PFSK-1 (cell line): Measurements from ENCODE around the gene PTF1A.

ENCODE experiments used
- FOXP2 ChIP-seq: optimal IDR thresholded peaks from 2 replicates; pipeline ENCODE3; 2011; ENCODE audit warnings: borderline replicate concordance, control low read depth, inconsistent platforms; ENCODE audit not compliant: insufficient read depth; ENCODE audit errors: extremely low read length, extremely low read depth
- POLR2AphosphoS5 ChIP-seq: IDR thresholded peaks from 2 replicates; pipeline ENCODE4 v1.6.1; 2012; ENCODE audit warnings: low read depth, mild to moderate bottlenecking, control low read depth, low read length, moderate library complexity
- SIN3A ChIP-seq: IDR thresholded peaks from 2 replicates; pipeline ENCODE4 v1.6.1; 2012; ENCODE audit warnings: mild to moderate bottlenecking, low read length, moderate library complexity, borderline replicate concordance; ENCODE audit not compliant: insufficient read depth
- TAF1 ChIP-seq: IDR thresholded peaks from 2 replicates; pipeline ENCODE4 v1.6.1; 2012; ENCODE audit warnings: low read length, control low read depth, borderline replicate concordance; ENCODE audit not compliant: insufficient read depth
- TF ChIP-seq, protein P1 (sequence below), 2 experiments: IDR thresholded peaks; 2 replicates each; pipeline versions ENCODE4 v1.6.1 to v1.8.0; 2011 to 2012; ENCODE audit warnings: low read depth in 2 of 2, low read length in 2 of 2, control low read depth in 1 of 2, inconsistent platforms in 1 of 2, mild to moderate bottlenecking in 1 of 2, moderate library complexity in 1 of 2; ENCODE audit not compliant: insufficient read depth in 1 of 2

PTF1A gene

DNA sequence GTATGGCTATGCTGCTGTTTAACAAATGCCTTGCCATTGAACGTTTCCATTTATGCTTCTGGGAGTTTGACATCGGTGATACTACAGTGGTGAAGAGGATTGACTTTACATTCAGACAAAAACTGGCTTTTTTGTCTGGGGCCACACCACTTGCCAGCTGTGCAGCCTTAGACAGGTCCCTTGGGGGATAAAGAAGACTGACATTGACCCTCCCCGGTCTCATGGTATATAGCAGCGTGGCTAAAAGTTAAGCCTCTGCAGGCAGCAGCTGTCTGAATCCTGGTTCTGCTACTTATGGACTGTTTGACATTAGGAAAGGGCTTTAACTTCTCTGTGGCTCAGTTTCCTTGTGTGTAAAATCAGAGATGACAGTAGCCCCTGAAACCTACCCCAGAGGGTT lies 42.0 kb upstream of the PTF1A start:
- TF ChIP-seq TAF1 (no peak), FOXP2 (no peak), POLR2AphosphoS5 (no peak), SIN3A (no peak)
- TF ChIP-seq, protein P1, sequence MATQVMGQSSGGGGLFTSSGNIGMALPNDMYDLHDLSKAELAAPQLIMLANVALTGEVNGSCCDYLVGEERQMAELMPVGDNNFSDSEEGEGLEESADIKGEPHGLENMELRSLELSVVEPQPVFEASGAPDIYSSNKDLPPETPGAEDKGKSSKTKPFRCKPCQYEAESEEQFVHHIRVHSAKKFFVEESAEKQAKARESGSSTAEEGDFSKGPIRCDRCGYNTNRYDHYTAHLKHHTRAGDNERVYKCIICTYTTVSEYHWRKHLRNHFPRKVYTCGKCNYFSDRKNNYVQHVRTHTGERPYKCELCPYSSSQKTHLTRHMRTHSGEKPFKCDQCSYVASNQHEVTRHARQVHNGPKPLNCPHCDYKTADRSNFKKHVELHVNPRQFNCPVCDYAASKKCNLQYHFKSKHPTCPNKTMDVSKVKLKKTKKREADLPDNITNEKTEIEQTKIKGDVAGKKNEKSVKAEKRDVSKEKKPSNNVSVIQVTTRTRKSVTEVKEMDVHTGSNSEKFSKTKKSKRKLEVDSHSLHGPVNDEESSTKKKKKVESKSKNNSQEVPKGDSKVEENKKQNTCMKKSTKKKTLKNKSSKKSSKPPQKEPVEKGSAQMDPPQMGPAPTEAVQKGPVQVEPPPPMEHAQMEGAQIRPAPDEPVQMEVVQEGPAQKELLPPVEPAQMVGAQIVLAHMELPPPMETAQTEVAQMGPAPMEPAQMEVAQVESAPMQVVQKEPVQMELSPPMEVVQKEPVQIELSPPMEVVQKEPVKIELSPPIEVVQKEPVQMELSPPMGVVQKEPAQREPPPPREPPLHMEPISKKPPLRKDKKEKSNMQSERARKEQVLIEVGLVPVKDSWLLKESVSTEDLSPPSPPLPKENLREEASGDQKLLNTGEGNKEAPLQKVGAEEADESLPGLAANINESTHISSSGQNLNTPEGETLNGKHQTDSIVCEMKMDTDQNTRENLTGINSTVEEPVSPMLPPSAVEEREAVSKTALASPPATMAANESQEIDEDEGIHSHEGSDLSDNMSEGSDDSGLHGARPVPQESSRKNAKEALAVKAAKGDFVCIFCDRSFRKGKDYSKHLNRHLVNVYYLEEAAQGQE (IDR thresholded peaks at IDR 0.05; ENCODE audit: insufficient read depth in 1 of 2, low read depth in 2 of 2, low read length in 2 of 2): no peak

DNA sequence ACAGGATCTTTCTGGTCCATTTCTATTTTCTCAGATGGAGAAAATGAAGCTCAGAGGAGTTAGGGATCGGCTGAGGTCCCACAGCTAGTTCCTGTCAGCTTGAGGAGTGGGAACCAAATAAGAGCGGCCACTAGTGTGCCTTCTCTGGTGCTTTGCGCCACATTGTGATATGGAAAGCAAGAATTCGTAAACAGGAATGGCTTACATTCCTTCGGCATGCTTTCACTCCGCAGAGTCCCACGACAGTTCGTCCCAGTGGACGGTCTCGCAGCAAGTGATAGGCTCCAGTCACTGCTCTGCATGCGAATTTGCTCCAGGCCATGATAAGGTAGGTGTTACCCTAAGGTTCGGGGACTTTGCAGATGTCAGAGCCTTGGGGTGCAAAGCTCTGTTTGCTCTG lies 41.5 kb upstream of the PTF1A start:
- TF ChIP-seq FOXP2: no peak

DNA sequence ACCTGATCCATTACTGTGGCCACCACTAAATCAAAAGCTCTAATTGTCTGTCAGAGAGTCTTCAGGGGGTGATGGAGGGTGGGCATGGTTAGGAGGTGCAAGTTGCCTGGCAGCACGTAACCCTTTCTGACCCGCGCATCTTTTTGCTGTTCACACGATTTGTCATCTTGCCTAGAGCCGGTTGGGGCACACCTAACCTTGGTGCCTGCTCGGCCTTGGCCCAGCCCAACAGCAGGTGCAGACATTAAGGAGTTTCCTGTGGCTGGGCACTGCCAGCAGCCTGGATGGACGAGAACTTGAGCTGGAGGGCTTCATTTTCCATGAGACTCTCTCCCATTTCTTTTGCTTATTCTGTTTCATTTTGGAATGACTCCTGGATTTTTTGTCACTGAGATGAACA lies 41.0 kb upstream of the PTF1A start:
- TF ChIP-seq, protein P1 (IDR thresholded peaks at IDR 0.05; ENCODE audit: insufficient read depth in 1 of 2, low read depth in 2 of 2, low read length in 2 of 2): no peak
- no peak for TF ChIP-seq POLR2AphosphoS5
- TF ChIP-seq SIN3A: no peak
- TF ChIP-seq FOXP2: no peak
- TF ChIP-seq TAF1: no peak

GRCh38 chr10:23155169-23155568 lies 36.9 kb upstream of the PTF1A start:
- TF ChIP-seq SIN3A (no peak), POLR2AphosphoS5 (no peak), FOXP2 (no peak), TAF1 (no peak)
- TF ChIP-seq, protein P1 (IDR thresholded peaks at IDR 0.05; ENCODE audit: insufficient read depth in 1 of 2, low read depth in 2 of 2, low read length in 2 of 2): no peak

DNA sequence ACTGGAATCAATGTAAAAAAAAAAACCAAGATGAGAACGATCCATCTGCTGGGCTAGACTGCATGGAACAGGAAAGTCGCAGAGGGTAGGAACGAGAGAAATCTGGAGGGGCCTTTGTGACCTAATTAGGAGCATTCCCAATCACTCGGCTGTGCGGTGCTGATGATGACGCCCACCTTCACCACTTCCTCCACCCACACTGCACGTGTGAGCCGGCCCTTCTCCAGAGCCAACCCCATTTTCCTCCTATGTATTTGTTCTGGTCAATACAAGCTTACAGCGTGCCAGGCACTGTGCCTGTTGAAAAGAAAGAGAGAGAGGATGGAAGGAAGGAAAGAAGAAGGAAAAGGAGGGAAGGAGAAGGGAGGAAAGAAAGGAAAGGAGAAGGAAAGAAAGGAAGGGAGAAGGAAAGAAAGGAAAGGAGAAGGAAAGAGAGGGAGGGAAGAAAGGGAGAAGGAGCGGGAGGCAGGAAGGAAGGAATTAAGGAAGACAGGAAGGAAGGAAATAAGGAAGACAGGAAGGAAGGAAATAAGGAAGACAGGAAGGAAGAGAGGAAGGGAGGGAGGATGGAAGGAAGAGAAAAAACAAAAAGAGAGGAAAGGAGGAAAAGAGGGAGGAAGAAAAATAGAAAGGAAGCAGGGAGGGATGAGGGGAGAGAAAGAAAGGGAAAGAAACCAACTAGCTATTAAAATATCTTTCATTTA lies 35.5 kb upstream of the PTF1A start:
- no peak for TF ChIP-seq TAF1
- TF ChIP-seq SIN3A: no peak
- no peak for TF ChIP-seq FOXP2
- no peak for TF ChIP-seq POLR2AphosphoS5
- TF ChIP-seq, protein P1 (IDR thresholded peaks at IDR 0.05; ENCODE audit: insufficient read depth in 1 of 2, low read depth in 2 of 2, low read length in 2 of 2): no peak
